IPS-11a (cell line): Measurements from ENCODE around the gene MVD.
A peak's percentile ranks its signal among the peaks of the same experiment; 100 is the strongest.
"Not testable (repeated sequence)": the region's sequence is repeated elsewhere in the genome, so short reads cannot be mapped to it uniquely, and the experiment has no call there.

Source experiments
- H3K4me3 ChIP-seq: one replicate; pipeline ENCODE4 v1.5.1; 2013; ENCODE audit warnings: low read depth, low read length, control low read depth

Gene MVD

DNA sequence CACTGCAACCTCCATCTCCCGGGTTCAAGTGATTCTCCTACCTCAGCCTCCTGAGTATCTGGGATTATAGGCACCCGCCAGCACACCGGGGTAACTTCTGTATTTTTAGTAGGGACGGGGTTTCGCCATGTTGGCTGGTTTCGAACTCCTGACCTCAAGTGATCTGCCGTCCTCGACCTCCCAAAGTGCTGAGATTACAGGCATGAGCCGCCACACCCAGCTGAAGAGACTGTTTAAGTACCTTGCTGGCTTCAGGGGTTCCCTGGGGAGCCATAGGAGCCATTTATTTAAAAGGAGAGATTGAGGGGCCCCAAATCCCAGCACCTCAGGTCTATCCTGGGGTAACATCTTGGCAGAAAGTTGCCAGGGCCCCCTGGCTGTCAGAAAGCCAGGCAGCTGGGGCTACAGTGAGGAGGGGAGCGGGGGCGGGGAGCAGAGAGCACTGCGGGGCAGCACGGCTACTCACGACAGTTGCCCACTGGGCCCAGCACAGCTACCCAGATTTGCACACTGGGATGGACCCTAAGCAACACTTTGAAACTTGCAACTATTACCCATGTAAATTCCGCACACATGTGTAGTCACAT is 21.8 kb upstream of the MVD start:
- no peak overlapping the region for H3K4me3 ChIP-seq

DNA sequence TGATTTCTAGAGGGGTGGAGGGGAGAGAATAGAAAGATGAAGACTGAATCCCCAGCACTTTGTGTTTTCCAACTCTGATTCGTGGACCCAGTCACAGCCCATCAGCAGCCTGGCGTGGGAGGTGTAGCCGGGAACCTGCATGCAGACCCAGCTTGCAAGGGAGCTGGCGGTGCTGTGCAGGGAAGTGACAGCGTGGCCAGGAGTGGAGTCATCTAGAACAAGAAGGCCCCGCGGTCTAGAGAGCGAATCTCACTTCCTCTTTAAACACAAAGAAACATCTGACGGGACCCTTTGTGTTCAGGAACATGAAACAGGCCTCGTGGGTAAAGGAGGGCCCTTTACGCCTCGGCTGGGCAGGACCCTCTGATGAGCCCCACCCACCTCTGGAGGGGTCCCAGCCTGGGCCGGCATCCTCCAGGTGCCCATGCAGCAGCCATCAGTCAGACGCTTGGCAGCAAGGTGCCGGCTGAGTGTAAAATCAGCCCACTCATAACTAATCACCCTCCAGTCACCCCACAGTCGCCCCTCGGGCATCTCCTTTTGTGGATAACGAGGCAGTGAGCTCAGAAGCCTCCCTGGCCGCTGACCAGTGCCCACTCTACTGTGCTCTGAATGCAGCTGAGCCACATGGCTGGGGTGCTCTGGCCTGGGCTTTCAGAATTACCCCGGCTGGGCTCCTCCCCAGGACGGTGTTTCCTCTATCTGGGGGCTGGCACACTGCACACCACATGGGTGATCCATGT is 19.0 kb upstream of the MVD start:
- no peak overlapping the region for H3K4me3 ChIP-seq

DNA sequence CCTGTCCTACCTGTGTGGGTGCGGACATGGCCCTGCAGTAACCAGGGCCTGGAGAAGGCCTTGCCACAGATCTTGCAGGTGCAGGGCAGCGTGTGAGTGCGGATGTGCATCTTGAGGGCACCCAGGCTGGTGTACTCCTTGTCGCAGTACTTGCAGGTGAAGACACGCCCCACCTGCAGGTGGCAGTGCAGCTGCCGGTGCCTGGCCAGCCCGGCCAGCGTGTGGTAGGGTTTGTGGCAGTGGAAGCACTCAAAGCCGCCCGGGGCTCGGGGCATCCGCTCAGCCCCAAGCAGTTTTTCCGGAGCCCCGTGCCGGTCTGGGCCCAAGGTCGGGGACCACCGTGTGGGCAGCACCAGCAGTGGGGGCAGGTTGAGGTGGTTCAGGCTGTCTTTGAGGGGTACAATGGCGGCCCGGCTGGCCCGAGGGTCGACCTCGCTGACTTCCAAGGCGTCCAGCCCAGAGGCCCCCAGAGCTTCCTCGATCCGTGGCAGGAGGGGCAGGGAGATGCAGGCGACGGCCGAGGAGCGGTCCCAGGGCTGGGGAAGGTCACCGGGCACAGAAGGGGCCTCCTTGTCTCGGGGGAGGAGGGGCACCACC is 18.3 kb upstream of the MVD start:
- no peak overlapping the region for H3K4me3 ChIP-seq

DNA sequence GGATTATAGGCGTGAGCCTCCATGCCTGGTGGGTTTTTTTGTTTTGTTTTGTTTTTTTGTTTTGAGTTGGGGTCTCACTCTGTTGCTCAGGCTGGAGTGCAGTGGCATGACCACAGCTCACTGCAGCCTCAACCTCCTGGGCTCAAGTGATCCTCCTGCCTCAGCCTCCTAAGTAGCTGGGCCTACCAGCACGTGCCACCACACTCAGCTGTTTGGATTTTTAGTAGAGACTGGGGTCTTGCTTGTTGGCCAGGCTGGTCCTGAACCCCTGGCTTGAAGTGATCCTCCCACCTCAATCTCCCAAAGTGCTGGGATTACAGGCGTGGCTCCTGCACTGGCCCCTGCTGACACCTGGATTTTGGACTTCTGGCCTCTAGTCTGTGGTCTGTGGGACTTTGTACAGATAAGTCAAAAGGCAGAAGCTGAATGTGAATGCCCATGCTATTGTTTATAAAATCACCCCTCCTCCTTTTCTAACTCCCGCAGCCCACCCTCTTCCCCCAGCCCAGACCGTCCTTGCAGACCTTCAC is 17.7 kb upstream of the MVD start:
- H3K4me3 ChIP-seq, result no peak overlapping the region

DNA sequence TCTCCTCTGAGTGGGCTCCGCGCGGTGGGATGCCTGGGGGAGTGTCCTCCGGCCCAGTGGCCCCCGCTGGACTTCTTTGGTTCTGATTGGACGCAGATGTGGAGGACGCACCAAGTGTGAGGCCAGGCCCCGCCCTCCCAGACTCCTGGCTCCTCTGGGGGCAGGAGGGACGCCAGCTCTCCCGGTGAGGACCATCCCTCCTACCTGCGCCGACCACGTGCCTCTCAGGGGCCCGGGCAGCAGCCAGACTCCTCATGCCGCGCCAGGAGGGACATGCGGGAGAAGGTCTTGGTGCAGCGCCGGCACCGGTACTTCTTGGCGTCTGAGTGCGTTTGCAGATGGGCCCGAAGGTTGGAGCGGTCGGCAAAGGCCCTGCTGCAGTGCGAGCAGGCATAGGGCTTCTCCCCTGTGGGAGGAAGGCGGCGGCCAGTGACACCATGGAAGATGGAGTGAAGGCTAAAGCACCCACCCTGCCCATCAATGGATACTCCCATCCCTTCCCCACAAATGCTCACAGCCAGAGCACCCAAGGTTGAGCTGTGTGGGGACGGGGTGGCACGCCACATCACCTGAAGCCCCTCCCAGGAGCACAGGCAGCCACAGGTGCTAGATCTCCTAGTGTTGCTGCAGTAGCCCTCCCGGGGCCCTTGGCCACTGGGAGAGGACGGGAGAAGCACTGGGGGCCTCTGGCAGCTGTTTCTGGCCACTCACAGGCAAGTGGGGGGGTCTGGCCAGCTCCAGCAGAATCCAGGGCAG is 15.5 kb upstream of the MVD start:
- H3K4me3 ChIP-seq, result no peak overlapping the region

DNA sequence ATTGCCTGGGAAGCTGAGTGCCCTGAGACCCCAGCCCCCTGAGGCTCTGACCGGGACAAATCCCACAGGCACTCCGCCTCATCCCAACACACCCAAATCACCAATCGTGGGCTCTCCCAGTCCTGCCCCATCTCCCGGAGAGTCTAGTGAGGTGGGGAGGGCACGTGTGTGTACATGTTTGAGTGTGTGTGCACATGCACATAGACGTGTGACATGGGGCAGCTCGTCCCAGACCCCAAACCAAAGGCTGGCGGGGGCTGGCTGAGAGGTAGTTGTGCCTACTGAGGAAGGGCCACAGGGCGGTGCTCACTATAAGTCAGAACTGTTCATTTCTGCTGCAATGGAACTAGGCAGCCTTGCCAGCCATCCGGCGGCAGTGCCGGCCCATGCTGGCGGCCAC is 14.8 kb upstream of the MVD start:
- no peak overlapping the region for H3K4me3 ChIP-seq

DNA sequence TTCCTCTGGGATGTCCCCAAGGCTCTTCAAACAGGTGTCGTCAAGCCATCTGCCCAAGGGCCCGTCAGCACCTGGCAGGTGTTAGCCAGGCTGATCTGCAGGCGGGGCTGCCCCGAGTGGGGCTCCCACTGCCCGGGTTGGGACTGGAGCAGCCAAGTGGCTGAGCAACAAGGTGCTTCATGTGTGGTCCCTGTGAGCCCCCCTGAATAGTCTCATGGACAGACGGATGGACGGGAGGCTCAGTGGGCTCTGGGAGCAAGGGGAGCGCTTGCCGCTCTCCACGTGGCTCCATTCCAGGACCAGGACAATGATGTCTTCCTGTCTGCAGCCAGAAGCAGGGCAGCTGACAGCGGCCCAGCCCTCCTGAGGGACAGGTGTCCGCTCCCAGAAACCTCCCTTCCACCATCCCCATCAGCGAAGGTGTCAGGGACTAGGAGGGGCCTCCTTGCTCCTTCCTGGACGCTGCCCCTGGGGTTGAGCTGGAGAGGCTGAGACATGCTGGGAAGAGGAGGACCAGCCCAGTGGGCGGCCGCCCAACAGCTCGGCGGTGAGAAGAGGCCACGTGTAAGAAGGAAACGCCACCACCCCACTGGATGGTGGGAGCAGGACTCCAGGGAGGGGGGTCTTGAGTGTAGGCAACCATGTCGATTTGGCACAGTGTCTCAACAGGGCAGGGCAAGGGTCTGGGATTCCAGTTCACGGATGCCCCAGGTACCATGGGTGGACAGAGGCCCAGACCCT is 13.8 kb upstream of the MVD start:
- H3K4me3 ChIP-seq, result no peak overlapping the region

DNA sequence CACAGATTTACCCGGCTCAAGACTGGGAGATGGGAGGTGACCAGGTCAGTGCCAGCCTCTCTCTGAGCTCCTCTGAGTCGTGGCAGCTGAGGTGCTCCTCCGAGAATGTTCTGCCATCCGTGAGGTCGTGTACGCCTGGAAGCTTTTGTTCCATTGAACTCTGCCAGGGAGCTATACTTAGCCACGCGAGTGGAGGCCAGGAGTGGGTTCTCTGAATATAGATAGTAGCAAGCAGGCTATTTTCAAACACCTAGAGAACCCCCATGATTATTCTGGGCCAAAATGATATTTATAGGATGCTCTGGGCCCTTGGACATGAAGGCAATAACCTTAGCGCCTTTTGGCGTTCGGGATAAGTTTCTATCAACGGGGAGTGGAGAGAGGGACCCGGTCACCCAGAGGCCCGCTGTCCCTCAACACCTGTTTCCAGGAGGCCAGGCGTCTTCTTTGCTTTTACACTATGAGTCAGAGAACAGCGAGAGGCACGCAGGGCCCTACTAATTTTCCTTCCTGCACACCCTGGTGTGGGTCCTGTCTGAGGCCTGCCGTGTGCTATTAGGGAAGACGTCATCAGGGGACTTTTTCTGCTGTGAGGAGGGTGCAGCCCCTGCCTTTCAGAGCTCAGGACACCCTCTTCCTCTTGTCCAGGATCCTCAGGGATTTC is 11.0 kb upstream of the MVD start:
- H3K4me3 ChIP-seq, result no peak overlapping the region

DNA sequence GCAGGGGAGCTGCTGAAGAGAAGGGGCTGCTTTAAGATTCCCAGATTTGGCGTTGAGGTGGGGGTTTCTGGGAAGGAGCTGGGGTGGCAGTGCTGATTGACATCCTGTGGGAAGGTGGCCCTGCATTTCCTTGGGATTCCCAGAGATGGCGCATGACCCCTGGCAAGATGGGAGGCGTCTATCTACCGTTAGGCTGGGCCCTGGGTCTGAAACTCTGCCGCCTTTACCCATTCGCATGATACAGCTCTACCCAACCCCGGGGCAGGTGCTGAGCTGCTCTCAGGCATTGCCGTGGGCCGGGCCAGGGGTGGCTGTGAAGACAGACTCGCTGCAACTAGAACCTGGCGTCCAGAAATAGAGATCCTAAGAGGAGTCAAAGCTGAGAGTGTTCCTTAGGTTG is 9.9 kb upstream of the MVD start:
- H3K4me3 ChIP-seq, result no peak overlapping the region

DNA sequence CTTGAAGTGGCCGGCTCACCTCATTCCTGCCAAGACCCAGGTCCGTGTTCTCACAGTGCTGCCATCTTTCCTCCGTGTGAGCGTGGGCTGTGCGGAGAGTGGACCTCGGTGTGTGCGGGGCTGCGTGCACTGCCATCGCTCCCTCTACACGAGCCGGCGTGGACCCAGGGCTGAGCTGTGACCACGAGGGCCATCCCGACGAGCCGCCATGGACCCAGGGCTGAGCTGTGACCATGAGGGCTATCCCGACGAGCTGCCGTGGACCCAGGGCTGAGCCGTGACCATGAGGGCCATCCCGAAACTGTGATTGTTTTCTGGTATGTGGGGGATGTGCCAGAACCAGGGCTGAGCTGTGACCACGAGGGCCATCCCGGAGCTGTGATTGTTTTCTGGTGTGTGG is 8.9 kb upstream of the MVD start:
- no peak overlapping the region for H3K4me3 ChIP-seq

DNA sequence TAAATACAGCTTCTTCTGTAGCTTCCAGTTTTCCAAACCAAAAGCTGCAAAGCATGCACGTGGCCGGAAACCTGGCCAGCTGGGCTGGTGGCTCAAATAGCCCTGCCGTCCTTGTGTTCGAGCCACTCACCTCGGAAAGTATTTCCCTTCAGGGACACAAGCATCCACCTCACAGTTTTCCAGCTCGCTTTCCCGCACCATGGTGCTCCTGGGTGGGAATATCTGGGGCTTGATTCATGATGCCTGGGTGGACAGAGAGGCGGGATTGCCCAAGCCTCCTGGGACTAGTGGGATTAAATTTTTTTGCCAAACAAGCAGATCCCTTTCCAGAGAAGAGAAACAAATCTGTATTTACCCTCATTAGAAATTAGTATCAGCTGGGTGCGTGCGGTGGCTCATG is 7.1 kb upstream of the MVD start:
- H3K4me3 ChIP-seq, result no peak overlapping the region

DNA sequence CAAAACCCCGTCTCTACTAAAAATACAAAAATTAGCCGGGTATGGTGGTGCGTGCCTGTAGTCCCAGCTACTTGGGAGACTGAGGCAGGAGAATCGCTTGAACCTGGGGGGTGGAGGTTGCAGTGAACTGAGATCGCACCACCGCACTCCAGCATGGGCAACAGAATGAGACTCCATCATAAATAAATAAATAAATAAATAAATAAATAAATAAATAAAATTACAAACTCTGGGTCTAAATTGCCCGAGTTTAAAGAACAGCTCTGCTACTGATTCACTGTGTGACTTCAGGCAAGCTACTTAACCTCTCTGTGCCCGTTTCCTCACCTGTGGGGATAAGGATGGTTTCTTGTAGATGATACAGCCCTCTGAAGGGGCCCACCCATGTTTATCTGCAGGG is 6.6 kb upstream of the MVD start:
- not testable (repeated sequence) for H3K4me3 ChIP-seq

DNA sequence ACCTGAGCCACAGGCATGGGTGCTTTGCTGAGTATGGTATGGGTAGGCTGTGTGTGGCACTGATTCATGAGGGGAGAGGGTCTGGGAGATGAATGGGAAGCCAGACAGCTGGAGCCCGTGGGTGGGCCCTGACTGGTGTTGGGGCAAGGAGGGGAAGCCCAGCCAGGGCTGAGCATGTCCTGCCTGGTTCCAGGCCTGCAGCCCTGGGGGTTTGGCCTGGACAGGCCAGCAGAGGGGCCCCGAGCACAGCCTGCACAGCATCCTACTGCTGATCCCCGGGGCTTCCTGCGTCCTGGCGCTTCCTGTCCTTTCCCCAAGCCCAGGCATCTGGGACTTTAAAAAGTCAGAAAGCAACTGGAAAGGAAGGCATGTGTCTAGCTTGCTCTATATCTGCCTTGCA is 4.6 kb upstream of the MVD start:
- no peak overlapping the region for H3K4me3 ChIP-seq

DNA sequence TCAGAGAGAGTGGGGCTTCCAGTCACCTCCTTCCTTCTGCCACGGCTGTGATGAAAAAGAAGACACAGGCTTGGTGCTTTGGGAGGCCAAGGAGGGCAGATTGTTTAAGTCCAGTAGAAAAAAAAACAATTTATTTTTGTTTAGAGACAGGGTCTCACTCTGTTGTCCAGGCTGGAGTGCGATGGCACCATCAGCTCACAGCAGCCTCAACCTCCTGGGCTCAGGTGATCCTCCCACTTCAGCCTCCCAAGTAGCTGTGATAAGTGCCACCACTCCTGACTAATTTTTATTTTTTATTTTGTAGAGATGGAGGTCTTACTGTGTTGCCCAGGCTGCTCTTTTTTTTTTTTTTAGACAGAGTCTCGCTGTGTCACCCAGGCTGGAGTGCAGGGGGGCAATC is 2.7 kb upstream of the MVD start:
- no peak overlapping the region for H3K4me3 ChIP-seq

DNA sequence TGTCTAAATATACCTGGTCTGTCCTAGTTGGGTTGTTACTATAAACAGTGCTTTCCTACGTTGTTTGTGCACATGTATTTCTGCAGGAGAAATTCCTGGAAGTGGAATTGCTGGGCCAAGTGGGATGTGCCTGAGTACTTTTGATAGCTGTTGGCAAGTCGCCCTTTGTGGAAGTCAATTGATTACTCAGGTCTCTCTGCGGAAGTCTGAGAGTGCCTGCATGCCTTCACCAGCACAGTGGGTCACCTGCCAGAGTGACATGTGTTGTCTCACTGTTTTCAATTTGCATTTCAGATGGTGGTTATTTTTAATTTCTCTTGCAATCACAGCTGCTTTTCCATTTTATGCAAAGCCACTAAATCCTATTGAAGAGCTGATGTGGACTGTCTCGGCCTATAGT is 2.3 kb upstream of the MVD start:
- H3K4me3 ChIP-seq, result no peak overlapping the region

DNA sequence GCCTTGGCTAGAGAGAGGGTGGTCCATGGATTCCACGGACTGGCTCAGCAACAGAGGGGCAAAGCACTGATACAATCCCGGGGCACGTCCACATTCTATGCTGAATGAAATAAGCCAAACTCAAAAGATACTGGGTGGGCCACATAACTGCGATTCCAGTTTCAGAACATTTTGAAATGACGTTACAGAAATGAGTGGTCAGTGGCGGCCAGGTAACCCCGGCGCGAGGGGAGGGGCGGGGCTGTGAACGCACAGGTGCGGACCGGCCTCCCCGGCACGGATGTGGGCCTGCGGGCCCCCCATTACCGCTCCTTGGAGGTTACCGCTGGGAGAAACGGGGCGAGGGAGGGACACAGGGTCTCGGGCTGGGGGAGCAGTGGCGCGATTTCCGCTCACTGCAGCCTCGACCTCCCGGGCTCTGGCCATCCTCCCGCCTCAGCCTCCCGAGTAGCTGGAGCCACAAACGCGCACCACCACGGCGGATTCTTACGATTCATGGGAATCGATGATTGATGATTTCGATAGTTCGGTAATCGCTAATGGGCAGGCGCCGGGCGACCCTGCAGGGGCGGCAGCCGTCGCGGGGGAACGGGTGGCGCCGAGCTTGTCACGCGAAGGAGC is 559 bp downstream of the MVD start:
- peak overlapping the region; percentile 68 for H3K4me3 ChIP-seq

DNA sequence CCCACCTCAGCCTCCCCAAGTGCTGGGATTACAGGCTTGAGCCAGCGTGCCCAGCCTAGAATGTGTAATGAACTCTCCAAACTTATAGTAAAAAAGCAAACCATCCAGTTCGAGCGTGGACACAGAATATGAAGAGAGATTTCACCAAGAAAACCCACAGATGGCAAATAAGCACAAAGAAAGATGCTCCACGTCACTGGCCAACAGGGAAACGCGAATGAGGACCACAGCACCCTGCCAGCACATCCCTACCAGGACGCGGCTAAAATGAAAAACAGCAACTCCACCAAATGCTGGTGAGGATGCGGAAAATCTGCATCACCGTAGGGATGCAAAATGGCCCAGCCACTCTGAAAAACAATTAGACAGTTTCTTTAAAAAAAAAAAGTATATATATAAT is 1.4 kb downstream of the MVD start:
- no peak overlapping the region for H3K4me3 ChIP-seq

DNA sequence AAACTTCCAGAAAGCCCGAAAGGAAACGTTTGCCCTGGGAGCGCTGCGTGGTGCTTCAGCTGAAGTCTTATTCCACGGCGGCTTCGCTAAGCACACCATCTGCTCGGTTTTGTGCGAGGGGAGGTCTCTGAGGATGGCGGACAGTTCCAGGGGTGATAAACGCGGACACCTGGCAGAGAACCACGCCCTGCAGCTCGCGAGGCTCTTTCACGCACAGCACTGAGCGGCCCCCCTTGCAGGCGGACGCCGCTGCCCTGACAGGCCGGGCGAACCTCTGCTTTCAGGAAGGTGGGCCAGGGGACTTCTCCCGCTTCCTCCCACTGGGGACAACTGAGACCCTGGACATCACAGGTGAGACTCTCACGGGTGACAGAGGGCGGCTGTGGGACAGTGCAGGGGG is 3.7 kb downstream of the MVD start:
- no peak overlapping the region for H3K4me3 ChIP-seq

DNA sequence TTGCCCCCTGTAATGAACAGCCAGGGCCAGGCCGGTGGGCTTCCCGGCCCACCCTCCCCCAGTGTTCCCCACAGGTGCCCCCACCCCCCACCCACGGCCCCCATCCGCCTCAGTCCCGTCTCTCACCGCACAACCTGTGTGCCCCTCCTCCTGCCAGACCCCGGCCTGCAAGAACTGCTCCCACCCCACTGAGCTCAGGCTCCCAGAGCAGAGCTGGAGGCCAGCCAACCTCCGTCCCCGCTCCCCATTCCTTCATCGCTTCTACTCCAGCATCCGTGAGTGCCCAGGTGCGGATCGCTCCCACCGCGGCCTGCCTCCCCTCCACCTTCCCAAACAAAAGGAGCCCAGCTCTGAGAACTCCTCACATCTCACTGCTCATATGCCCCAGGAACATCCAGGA is 4.2 kb downstream of the MVD start:
- no peak overlapping the region for H3K4me3 ChIP-seq

DNA sequence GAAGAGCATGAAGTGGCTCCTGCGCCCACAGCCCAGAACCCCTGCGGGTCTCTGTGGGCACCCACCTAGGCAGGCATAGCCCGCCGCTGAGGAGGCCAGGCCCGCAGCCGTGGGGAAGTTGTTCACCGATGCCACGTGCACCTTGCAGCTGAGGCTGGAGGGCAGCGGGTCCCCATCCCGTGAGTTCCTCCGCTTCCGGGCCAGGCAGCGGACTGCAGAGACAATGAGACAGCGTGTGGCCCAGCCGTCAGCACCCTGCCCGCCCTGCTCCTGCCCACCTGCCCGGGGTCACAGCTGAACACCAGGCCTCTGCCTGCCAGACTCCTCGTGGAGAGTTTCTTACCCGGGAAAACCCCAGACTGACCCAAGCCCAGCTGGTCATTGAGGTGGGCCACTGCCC is 5.5 kb downstream of the MVD start:
- no peak overlapping the region for H3K4me3 ChIP-seq
